ENCODE results near the gene DGCR2. TPM values are rescaled to one million over a fixed set of nuclear protein-coding genes. Genes with fewer than 3 reads are reported as not detected.

The DGCR2 gene
- total and polyA plus RNA-seq, 2 of the 8 experiments (the other 6 are each of a cell fraction or from before 2014, with no cell fraction given), result 42.3 to 62.2 TPM

GRCh38 chr22:19050117-19050516, 72.1 kb downstream of the DGCR2 start (continued):
- no peak for TF ChIP-seq CHD7 (IDR thresholded peaks at IDR 0.05; ENCODE audit: insufficient replicate concordance, low read length)
- no peak for TF ChIP-seq HDAC6 (IDR thresholded peaks at IDR 0.05; ENCODE audit: low read depth, low read length)
- TF ChIP-seq HDAC2 (IDR thresholded peaks at IDR 0.05; ENCODE audit: borderline replicate concordance in 1 of 2, low read depth in 2 of 2, low read length in 2 of 2), result no peak
- no peak for TF ChIP-seq CHD1 (IDR thresholded peaks at IDR 0.05; ENCODE audit: low read depth, low read length)
- no peak for TF ChIP-seq GTF2F1 (IDR thresholded peaks at IDR 0.05; ENCODE audit: borderline replicate concordance, low read depth, low read length)
- no peak for TF ChIP-seq TEAD4 (IDR thresholded peaks at IDR 0.05; ENCODE audit: low read depth, low read length)
- TF ChIP-seq SP4 (IDR thresholded peaks at IDR 0.05; ENCODE audit: low read length), result no peak
- TF ChIP-seq RBBP5 (IDR thresholded peaks at IDR 0.05; ENCODE audit: borderline replicate concordance, low read depth, low read length), result no peak
- TF ChIP-seq EZH2 (IDR thresholded peaks at IDR 0.05; ENCODE audit: low read depth, low read length, severe bottlenecking), result no peak
- no peak for TF ChIP-seq SP2 (IDR thresholded peaks at IDR 0.05; ENCODE audit: low read length)
- TF ChIP-seq EGR1 (IDR thresholded peaks at IDR 0.05; ENCODE audit: borderline replicate concordance, low read depth, low read length), result no peak
- no peak for TF ChIP-seq JUND (IDR thresholded peaks at IDR 0.05; ENCODE audit: low read length)

All from H1 (cell line).